Loucy (cell line): ENCODE results near the gene GALM.
A peak's percentile ranks its signal among the peaks of the same experiment; 100 is the strongest.

Source experiments
- H2AFZ ChIP-seq: fragments of 200-600 bp; sonication (generic); 2 replicates; pipeline ENCODE4 v1.6.0; 2016; ENCODE audit warnings: antibody characterized with exemption, mild to moderate bottlenecking, low read length, moderate library complexity
- H3F3A ChIP-seq: fragments of 200-600 bp; 2 replicates; pipeline ENCODE4 v1.6.0; 2016; ENCODE audit warnings: antibody characterized with exemption, low read depth, mild to moderate bottlenecking
- H3K27me3 ChIP-seq: fragments of 200-600 bp; sonication (generic); 2 replicates; pipeline ENCODE4 v1.6.1; 2014; ENCODE audit warnings: low read length, mild to moderate bottlenecking; ENCODE audit not compliant: insufficient read depth, poor library complexity, severe bottlenecking
- H3K36me3 ChIP-seq: fragments of 200-600 bp; sonication (generic); 2 replicates; pipeline ENCODE4 v1.6.1; 2016; ENCODE audit warnings: low read length; ENCODE audit not compliant: insufficient read depth
- H3K4me1 ChIP-seq: fragments of 200-600 bp; sonication (generic); 2 replicates; pipeline ENCODE4 v1.5.1; 2014; ENCODE audit warnings: low read length, mild to moderate bottlenecking; ENCODE audit not compliant: insufficient read depth, poor library complexity, severe bottlenecking
- H3K4me2 ChIP-seq: fragments of 200-600 bp; sonication (generic); 2 replicates; pipeline ENCODE4 v1.6.0; 2014; ENCODE audit warnings: antibody characterized with exemption, low read length, low read depth, mild to moderate bottlenecking; ENCODE audit not compliant: poor library complexity, severe bottlenecking
- H3K4me3 ChIP-seq: fragments of 200-600 bp; sonication (generic); 2 replicates; pipeline ENCODE4 v1.5.1; 2014; ENCODE audit warnings: low read length, mild to moderate bottlenecking, mixed read lengths; ENCODE audit not compliant: poor library complexity, severe bottlenecking
- H3K79me2 ChIP-seq: fragments of 200-600 bp; sonication (generic); 2 replicates; pipeline ENCODE4 v1.6.1; 2014; ENCODE audit warnings: low read length; ENCODE audit not compliant: insufficient read depth
- H3K9ac ChIP-seq: fragments of 200-600 bp; sonication (generic); 2 replicates; pipeline ENCODE4 v1.6.0; 2014; ENCODE audit warnings: mild to moderate bottlenecking, low read depth, low read length, moderate library complexity; ENCODE audit not compliant: poor library complexity, severe bottlenecking
- H3K9me2 ChIP-seq: fragments of 200-600 bp; sonication (generic); replicated peaks from 2 replicates; pipeline ENCODE4 v1.6.1; 2016; ENCODE audit warnings: low read depth, low read length, mixed read lengths
- H3K9me3 ChIP-seq: fragments of 200-600 bp; sonication (generic); 2 replicates; pipeline ENCODE4 v1.6.1; 2014; ENCODE audit warnings: mild to moderate bottlenecking, antibody characterized with exemption, low read length, low read depth; ENCODE audit not compliant: insufficient read depth
- H4K20me1 ChIP-seq: fragments of 200-600 bp; sonication (generic); 2 replicates; pipeline ENCODE4 v1.6.0; 2014; ENCODE audit warnings: antibody characterized with exemption, low read length, mild to moderate bottlenecking; ENCODE audit not compliant: insufficient read depth, poor library complexity, severe bottlenecking
- CTCF ChIP-seq: fragments of 200-600 bp; sonication (generic); conservative IDR thresholded peaks from 2 replicates; pipeline ENCODE4 v1.5.1; 2014; ENCODE audit warnings: mild to moderate bottlenecking, antibody characterized with exemption, low read length
- EZH2phosphoT487 ChIP-seq: fragments of 200-600 bp; IDR thresholded peaks from 2 replicates; pipeline ENCODE4 v1.6.1; 2018; ENCODE audit warnings: antibody characterized with exemption, mild to moderate bottlenecking, moderate library complexity, borderline replicate concordance

The GALM gene

DNA sequence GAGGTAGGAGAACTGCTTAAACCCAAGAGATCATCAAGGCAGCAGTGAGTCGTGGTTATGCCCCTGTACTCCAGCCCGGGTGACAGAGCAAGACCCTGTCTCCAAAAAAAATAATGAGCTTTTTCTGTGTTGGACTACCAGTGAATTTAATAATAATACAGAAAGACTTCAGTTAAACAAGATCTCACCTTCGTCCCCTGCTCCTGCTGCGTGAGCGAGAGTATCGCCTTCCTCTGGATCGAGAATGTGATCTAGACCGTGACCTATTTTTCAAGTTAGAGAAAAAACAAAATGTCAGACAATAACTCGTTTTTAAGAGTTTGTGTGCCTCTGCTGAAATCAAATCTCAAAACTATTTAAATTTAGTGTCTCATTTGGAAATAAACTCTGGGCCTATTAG is 82.5 kb downstream of the GALM start:
- Histone ChIP-seq H3K9me2 (no peaks in the 10 kb centered on the region), H3K9ac (peak overlapping the region; percentile 99), H4K20me1 (peaks cover 76% of the 10 kb centered on the region), H3K4me2 (peak overlapping the region; percentile 89), H3K27me3 (peaks cover 15% of the 10 kb centered on the region), H3K4me3 (peak overlapping the region; percentile 100), H3K9me3 (no peaks in the 10 kb centered on the region), H3F3A (peaks cover 15% of the 10 kb centered on the region; the same call in 1 of the 2 replicates), H3K79me2 (peaks cover 78% of the 10 kb centered on the region), H3K36me3 (peaks cover 69% of the 10 kb centered on the region), H3K4me1 (peaks cover 59% of the 10 kb centered on the region), H2AFZ (no peak overlapping the region)
- no peak for TF ChIP-seq CTCF
- TF ChIP-seq EZH2phosphoT487 = no peak

GRCh38 chr2:38748943-38749804 is 83.3 kb downstream of the GALM start:
- peaks cover 15% of the 10 kb centered on the region for H3K27me3 ChIP-seq
- H3F3A ChIP-seq = peaks cover 7% of the 10 kb centered on the region; the same call in 1 of the 2 replicates
- H3K4me1 ChIP-seq = peaks cover 56% of the 10 kb centered on the region
- H2AFZ ChIP-seq = no peak overlapping the region
- H3K9ac ChIP-seq = peak overlapping the region; percentile 99
- H3K9me2 ChIP-seq = no peaks in the 10 kb centered on the region
- H3K4me3 ChIP-seq = peak overlapping the region; percentile 100
- peak overlapping the region; percentile 89 for H3K4me2 ChIP-seq
- H3K9me3 ChIP-seq = no peaks in the 10 kb centered on the region
- H3K79me2 ChIP-seq = peaks cover 70% of the 10 kb centered on the region
- H3K36me3 ChIP-seq = peaks cover 61% of the 10 kb centered on the region
- no peak for TF ChIP-seq CTCF
- TF ChIP-seq EZH2phosphoT487 = no peak
- H4K20me1 ChIP-seq = peaks cover 68% of the 10 kb centered on the region

- Histone ChIP-seq H3K36me3 (peaks cover 50% of the 10 kb centered on the region), H3F3A (no peaks in the 10 kb centered on the region), H3K4me3 (peak overlapping the region; percentile 100), H3K4me2 (peak overlapping the region; percentile 89), H3K9me2 (no peaks in the 10 kb centered on the region), H3K9me3 (no peaks in the 10 kb centered on the region), H3K9ac (peak overlapping the region; percentile 99), H3K4me1 (peaks cover 48% of the 10 kb centered on the region), H2AFZ (peak overlapping the region; percentile 65; the same call in 1 of the 2 replicates), H3K27me3 (peaks cover 15% of the 10 kb centered on the region), H3K79me2 (peaks cover 59% of the 10 kb centered on the region), H4K20me1 (peaks cover 58% of the 10 kb centered on the region)
- no peak for TF ChIP-seq CTCF
- no peak for TF ChIP-seq EZH2phosphoT487
Measured at GRCh38 chr2:38750011-38750890, 84.3 kb downstream of the GALM start.
